IMR-90 (cell line): ENCODE data around the gene GSTT2. TPM values are rescaled to one million over a fixed set of nuclear protein-coding genes. Genes with fewer than 3 reads are reported as not detected.

Experiments
- ATAC-seq: fragments of 200-7000 bp; cut with Tn5 transposase; 2 replicates; pipeline ENCODE4 v1.9.1; 2020; ENCODE audit warnings: low read depth, mild to moderate bottlenecking, moderate library complexity
- BruUV-seq: library from RNA; stranded (reverse); fragments of 400-500 nt; replicated peaks from 2 replicates; lab custom pipeline; 2021; lab: Mats Ljungman, UMichigan
- CTCF ChIA-PET: fragments of 300-600 bp; formaldehyde crosslinking; extraction: SDS; loops from one replicate; lab custom pipeline; 2021; ENCODE audit warnings: antibody characterized with exemption; lab: Yijun Ruan, JAX
- POLR2A ChIA-PET: fragments of 300-600 bp; sonication (Branson Sonifier 250); formaldehyde crosslinking; loops from one replicate; lab custom pipeline; 2022; ENCODE audit warnings: antibody characterized with exemption; ENCODE audit not compliant: unreplicated experiment; lab: Charles Lee
- DNase-seq: peaks from one replicate; pipeline ENCODE4 v3.0.0; 2013
- H2AFZ ChIP-seq: replicated peaks from 2 replicates; pipeline ENCODE3; 2013; ENCODE audit warnings: low read length, mild to moderate bottlenecking; ENCODE audit not compliant: poor library complexity
- H2AK5ac ChIP-seq: 2 replicates; pipeline ENCODE4 v1.6.1; 2013; ENCODE audit warnings: low read depth, low read length, inconsistent platforms
- H2AK9ac ChIP-seq: replicated peaks from 2 replicates; pipeline ENCODE3; 2013; ENCODE audit warnings: mild to moderate bottlenecking, low read depth, low read length, moderate library complexity; ENCODE audit not compliant: poor library complexity
- H2BK120ac ChIP-seq: 2 replicates; pipeline ENCODE4 v1.6.1; 2013; ENCODE audit warnings: low read depth, low read length, inconsistent platforms
- H2BK15ac ChIP-seq: 3 replicates; pipeline ENCODE4 v1.6.1; 2013; ENCODE audit warnings: low read depth, low read length, inconsistent platforms
- H2BK20ac ChIP-seq: 2 replicates; pipeline ENCODE4 v1.6.1; 2013; ENCODE audit warnings: low read depth, mild to moderate bottlenecking, inconsistent platforms, low read length, moderate library complexity
- H2BK5ac ChIP-seq: 2 replicates; pipeline ENCODE4 v1.6.1; 2013; ENCODE audit warnings: mild to moderate bottlenecking, low read depth, low read length, inconsistent platforms; ENCODE audit not compliant: poor library complexity, severe bottlenecking
- H3K14ac ChIP-seq: replicated peaks from 2 replicates; pipeline ENCODE4 v1.6.1; 2013; ENCODE audit warnings: low read depth, low read length, inconsistent platforms
- H3K18ac ChIP-seq: 2 replicates; pipeline ENCODE4 v1.6.1; 2013; ENCODE audit warnings: low read depth, low read length, control low read depth
- H3K23ac ChIP-seq: 2 replicates; pipeline ENCODE4 v1.6.1; 2013; ENCODE audit warnings: low read depth, low read length, inconsistent platforms
- H3K27ac ChIP-seq: 2 replicates; pipeline ENCODE4 v1.5.1; 2013; ENCODE audit warnings: mild to moderate bottlenecking, control low read depth, low read length; ENCODE audit not compliant: insufficient read depth
- H3K27me3 ChIP-seq: 2 replicates; pipeline ENCODE4 v1.6.1; 2013; ENCODE audit warnings: low read length; ENCODE audit not compliant: control insufficient read depth, insufficient read depth
- H3K36me3 ChIP-seq: 2 replicates; pipeline ENCODE4 v1.6.1; 2013; ENCODE audit warnings: low read length, mixed read lengths; ENCODE audit not compliant: control insufficient read depth, insufficient read depth
- H3K4ac ChIP-seq: 2 replicates; pipeline ENCODE4 v1.6.1; 2013; ENCODE audit warnings: low read depth, low read length, inconsistent platforms
- H3K4me1 ChIP-seq: 2 replicates; pipeline ENCODE4 v1.6.1; 2013; ENCODE audit warnings: low read length, mixed read lengths; ENCODE audit not compliant: control insufficient read depth, insufficient read depth
- H3K4me2 ChIP-seq: 2 replicates; pipeline ENCODE4 v1.6.1; 2013; ENCODE audit warnings: low read depth, mild to moderate bottlenecking, control low read depth, low read length, moderate library complexity
- H3K4me3 ChIP-seq: 2 replicates; pipeline ENCODE4 v1.5.1; 2013; ENCODE audit warnings: low read depth, mild to moderate bottlenecking, control low read depth, low read length, moderate library complexity; ENCODE audit not compliant: insufficient read depth
- H3K56ac ChIP-seq: 2 replicates; pipeline ENCODE4 v1.6.1; 2013; ENCODE audit warnings: low read length, inconsistent platforms; ENCODE audit not compliant: insufficient read depth; ENCODE audit errors: extremely low read depth
- H3K79me1 ChIP-seq, 2 experiments: 2 replicates each; pipeline ENCODE4 v1.6.1; 2013; ENCODE audit warnings: low read length in 2 of 2, inconsistent platforms in 1 of 2, low read depth in 1 of 2
- H3K9ac ChIP-seq: 2 replicates; pipeline ENCODE4 v1.6.1; 2013; ENCODE audit warnings: low read depth, low read length, control low read depth
- H3K9me1 ChIP-seq: 2 replicates; pipeline ENCODE4 v1.6.1; 2013; ENCODE audit warnings: low read length, inconsistent platforms; ENCODE audit not compliant: insufficient read depth
- H3K9me3 ChIP-seq: 2 replicates; pipeline ENCODE4 v1.6.1; 2013; ENCODE audit warnings: low read length; ENCODE audit not compliant: control insufficient read depth, insufficient read depth
- H4K20me1 ChIP-seq: 2 replicates; pipeline ENCODE4 v1.6.1; 2013; ENCODE audit warnings: low read length, inconsistent platforms; ENCODE audit not compliant: insufficient read depth
- H4K5ac ChIP-seq: 2 replicates; pipeline ENCODE4 v1.6.1; 2013; ENCODE audit warnings: mild to moderate bottlenecking, low read depth, low read length, control low read depth
- H4K8ac ChIP-seq, 2 experiments: 2 replicates each; pipeline ENCODE4 v1.6.1; 2013; ENCODE audit warnings: low read depth in 2 of 2, low read length in 2 of 2, control low read depth in 1 of 2, inconsistent platforms in 1 of 2
- H4K91ac ChIP-seq: 2 replicates; pipeline ENCODE4 v1.6.1; 2013; ENCODE audit warnings: low read depth, low read length, inconsistent platforms; ENCODE audit not compliant: insufficient read depth
- BHLHE40 ChIP-seq: fragments of 150-350 bp; IDR thresholded peaks from 2 replicates; pipeline ENCODE4 v1.6.1; 2016; ENCODE audit warnings: mild to moderate bottlenecking, low read depth, low read length
- CEBPB ChIP-seq: IDR thresholded peaks from 2 replicates; pipeline ENCODE4 v1.6.1; 2012; ENCODE audit warnings: low read depth, low read length, improper control_type of control experiment
- CHD1 ChIP-seq: IDR thresholded peaks from 2 replicates; pipeline ENCODE4 v1.6.1; 2012; ENCODE audit warnings: low read depth, low read length, improper control_type of control experiment
- FOS ChIP-seq: fragments of 150-350 bp; IDR thresholded peaks from 2 replicates; pipeline ENCODE4 v1.6.1; 2016; ENCODE audit warnings: low read depth, low read length
- MAFK ChIP-seq: IDR thresholded peaks from 2 replicates; pipeline ENCODE4 v1.6.1; 2012; ENCODE audit warnings: low read depth, low read length, improper control_type of control experiment
- MAZ ChIP-seq: IDR thresholded peaks from 2 replicates; pipeline ENCODE4 v1.6.1; 2012; ENCODE audit warnings: low read depth, mild to moderate bottlenecking, low read length, improper control_type of control experiment, moderate library complexity, borderline replicate concordance
- MXI1 ChIP-seq: IDR thresholded peaks from 2 replicates; pipeline ENCODE4 v1.6.1; 2012; ENCODE audit warnings: low read depth, mild to moderate bottlenecking, low read length, moderate library complexity, borderline replicate concordance
- NFE2L2 ChIP-seq: fragments of 150-350 bp; IDR thresholded peaks from 2 replicates; pipeline ENCODE4 v1.6.1; 2016; ENCODE audit warnings: low read depth, mild to moderate bottlenecking, low read length
- POLR2A ChIP-seq: IDR thresholded peaks from 2 replicates; pipeline ENCODE4 v1.6.1; 2012; ENCODE audit warnings: mild to moderate bottlenecking, low read depth, low read length
- RAD21 ChIP-seq: IDR thresholded peaks from 2 replicates; pipeline ENCODE4 v1.6.1; 2012; ENCODE audit warnings: low read length, improper control_type of control experiment
- RCOR1 ChIP-seq: IDR thresholded peaks from 2 replicates; pipeline ENCODE4 v1.6.1; 2012; ENCODE audit warnings: mild to moderate bottlenecking, low read length, improper control_type of control experiment; ENCODE audit not compliant: insufficient replicate concordance
- RFX5 ChIP-seq: IDR thresholded peaks from 2 replicates; pipeline ENCODE4 v1.8.0; 2012; ENCODE audit warnings: low read depth, mild to moderate bottlenecking, low read length, moderate library complexity
- SMC3 ChIP-seq: fragments of 150-350 bp; IDR thresholded peaks from 2 replicates; pipeline ENCODE4 v1.6.1; 2016; ENCODE audit warnings: low read depth, mild to moderate bottlenecking, antibody characterized with exemption, low read length, moderate library complexity
- WGBS, 2 experiments: methylation state at CpG; one replicate each; pipeline versions ENCODE4 v1.1.5 to v1.1.7; 2013; ENCODE audit warnings: missing lambda C conversion rate in 2 of 2; ENCODE audit not compliant: insufficient read length in 1 of 2; ENCODE audit errors: extremely low coverage in 2 of 2; 5-methylcytosine and 5-hydroxymethylcytosine counted together
- dilution Hi-C: fragments of 300-500 bp; cut with HindIII; formaldehyde crosslinking; loops from one replicate; pipeline ENCODE4 v1.14.3; 2018; ENCODE audit warnings: low sequenced_read_pairs; ENCODE audit not compliant: unreplicated experiment
- in situ Hi-C: fragments of 300-500 bp; cut with MboI; formaldehyde crosslinking; loops from 3 replicates; pipeline ENCODE4 v1.14.3; 2019; ENCODE audit warnings: low sequenced_read_pairs, inconsistent platforms, mixed read lengths
- intact Hi-C: fragments of 100-400 bp; cut with micrococcal nuclease; formaldehyde crosslinking; loops from 2 replicates; pipeline ENCODE4 v1.10.0; 2022
- polyA plus RNA-seq, 3 experiments: library from polyadenylated mRNA; depleted of rRNA; stranded (reverse); fragments of >200 nt; gene quantifications; 2 replicates each; pipeline ENCODE4 v1.2.3, GENCODE V29; 2012; ENCODE audit warnings: low replicate concordance in 1 of 3
- total RNA-seq: library from RNA; depleted of rRNA; stranded (reverse); fragments of >200 nt; gene quantifications from 2 replicates; pipeline ENCODE4 v1.2.3, GENCODE V29; 2012
- TF ChIP-seq, protein P1 (sequence below): fragments of 150-350 bp; IDR thresholded peaks from 2 replicates; pipeline ENCODE4 v1.6.1; 2016; ENCODE audit warnings: low read depth, mild to moderate bottlenecking, low read length, moderate library complexity, borderline replicate concordance
- TF ChIP-seq, protein P2 (sequence below): conservative IDR thresholded peaks from 2 replicates; pipeline ENCODE4 v1.5.1; 2012; ENCODE audit warnings: mild to moderate bottlenecking, low read depth, low read length, improper control_type of control experiment
- TF ChIP-seq, protein P3 (sequence below): fragments of 150-350 bp; IDR thresholded peaks from 2 replicates; pipeline ENCODE4 v1.6.1; 2017; ENCODE audit warnings: mild to moderate bottlenecking, antibody characterized with exemption, low read length, low read depth

The GSTT2 gene
- total and polyA plus RNA-seq, 2 of the 4 experiments (the other 2 are of a cell fraction) = 1.4 to 6.9 TPM

DNA sequence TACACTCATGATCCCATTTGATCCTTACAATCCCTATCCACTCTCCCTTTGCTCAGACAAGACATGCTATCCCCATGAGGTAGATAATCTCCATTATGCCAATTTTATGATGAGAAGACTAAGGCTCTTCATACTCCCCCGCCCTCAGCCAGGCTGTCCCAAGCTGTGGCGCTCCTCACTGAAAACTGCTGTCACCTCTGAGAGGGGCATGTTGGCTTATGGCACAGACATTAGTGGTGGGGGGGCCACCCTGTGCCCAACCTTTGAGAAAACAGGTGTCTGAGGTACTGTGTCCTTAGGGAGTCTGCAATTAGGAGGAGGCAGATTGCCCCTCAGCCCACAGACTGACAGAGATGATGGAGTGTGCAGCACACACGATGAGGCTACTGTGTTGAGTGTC lies 10.9 kb upstream of the GSTT2 start:
- no peak overlapping the region for H3K9ac ChIP-seq
- H4K8ac ChIP-seq = no peak overlapping the region
- no peaks in the 10 kb centered on the region for H3K4me1 ChIP-seq
- H3K27ac ChIP-seq = no peak overlapping the region
- H4K20me1 ChIP-seq = peaks cover 8% of the 10 kb centered on the region
- no peaks in the 10 kb centered on the region for H3K9me1 ChIP-seq
- H2BK15ac ChIP-seq = no peak overlapping the region
- peak overlapping the region; percentile 33 for H2AK9ac ChIP-seq
- in situ Hi-C loops = no loop called here
- H3K4me2 ChIP-seq = no peak overlapping the region
- POLR2A ChIA-PET = no interaction called here
- no peak overlapping the region for H2BK5ac ChIP-seq
- DNase-seq = no peak
- H3K14ac ChIP-seq = no peak overlapping the region
- no peaks in the 10 kb centered on the region for H3K9me3 ChIP-seq
- no peak overlapping the region for H3K4me3 ChIP-seq
- no peak overlapping the region for H2AK5ac ChIP-seq
- no peak overlapping the region for H2BK20ac ChIP-seq
- no peak for ATAC-seq
- dilution Hi-C loops = no loop called here
- peaks cover 9 to 23% of the 10 kb centered on the region in 2 experiments for H3K79me1 ChIP-seq
- H3K4ac ChIP-seq = no peak overlapping the region
- H3K27me3 ChIP-seq = no peaks in the 10 kb centered on the region
- no peak overlapping the region for H2BK120ac ChIP-seq
- peaks cover 21% of the 10 kb centered on the region for H3K36me3 ChIP-seq
- H3K18ac ChIP-seq = no peak overlapping the region
- TF ChIP-seq CEBPB (no peak), NFE2L2 (no peak), BHLHE40 (no peak), MXI1 (no peak), SMC3 (no peak), RFX5 (no peak), FOS (no peak), CHD1 (no peak), MAFK (no peak), RAD21 (no peak), RCOR1 (no peak), MAZ (no peak), POLR2A (no peak)
- TF ChIP-seq, protein P1, sequence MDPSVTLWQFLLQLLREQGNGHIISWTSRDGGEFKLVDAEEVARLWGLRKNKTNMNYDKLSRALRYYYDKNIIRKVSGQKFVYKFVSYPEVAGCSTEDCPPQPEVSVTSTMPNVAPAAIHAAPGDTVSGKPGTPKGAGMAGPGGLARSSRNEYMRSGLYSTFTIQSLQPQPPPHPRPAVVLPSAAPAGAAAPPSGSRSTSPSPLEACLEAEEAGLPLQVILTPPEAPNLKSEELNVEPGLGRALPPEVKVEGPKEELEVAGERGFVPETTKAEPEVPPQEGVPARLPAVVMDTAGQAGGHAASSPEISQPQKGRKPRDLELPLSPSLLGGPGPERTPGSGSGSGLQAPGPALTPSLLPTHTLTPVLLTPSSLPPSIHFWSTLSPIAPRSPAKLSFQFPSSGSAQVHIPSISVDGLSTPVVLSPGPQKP = no peak
- TF ChIP-seq, protein P2, sequence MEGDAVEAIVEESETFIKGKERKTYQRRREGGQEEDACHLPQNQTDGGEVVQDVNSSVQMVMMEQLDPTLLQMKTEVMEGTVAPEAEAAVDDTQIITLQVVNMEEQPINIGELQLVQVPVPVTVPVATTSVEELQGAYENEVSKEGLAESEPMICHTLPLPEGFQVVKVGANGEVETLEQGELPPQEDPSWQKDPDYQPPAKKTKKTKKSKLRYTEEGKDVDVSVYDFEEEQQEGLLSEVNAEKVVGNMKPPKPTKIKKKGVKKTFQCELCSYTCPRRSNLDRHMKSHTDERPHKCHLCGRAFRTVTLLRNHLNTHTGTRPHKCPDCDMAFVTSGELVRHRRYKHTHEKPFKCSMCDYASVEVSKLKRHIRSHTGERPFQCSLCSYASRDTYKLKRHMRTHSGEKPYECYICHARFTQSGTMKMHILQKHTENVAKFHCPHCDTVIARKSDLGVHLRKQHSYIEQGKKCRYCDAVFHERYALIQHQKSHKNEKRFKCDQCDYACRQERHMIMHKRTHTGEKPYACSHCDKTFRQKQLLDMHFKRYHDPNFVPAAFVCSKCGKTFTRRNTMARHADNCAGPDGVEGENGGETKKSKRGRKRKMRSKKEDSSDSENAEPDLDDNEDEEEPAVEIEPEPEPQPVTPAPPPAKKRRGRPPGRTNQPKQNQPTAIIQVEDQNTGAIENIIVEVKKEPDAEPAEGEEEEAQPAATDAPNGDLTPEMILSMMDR = no peak
- TF ChIP-seq, protein P3, sequence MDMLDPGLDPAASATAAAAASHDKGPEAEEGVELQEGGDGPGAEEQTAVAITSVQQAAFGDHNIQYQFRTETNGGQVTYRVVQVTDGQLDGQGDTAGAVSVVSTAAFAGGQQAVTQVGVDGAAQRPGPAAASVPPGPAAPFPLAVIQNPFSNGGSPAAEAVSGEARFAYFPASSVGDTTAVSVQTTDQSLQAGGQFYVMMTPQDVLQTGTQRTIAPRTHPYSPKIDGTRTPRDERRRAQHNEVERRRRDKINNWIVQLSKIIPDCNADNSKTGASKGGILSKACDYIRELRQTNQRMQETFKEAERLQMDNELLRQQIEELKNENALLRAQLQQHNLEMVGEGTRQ = no peak
- intact Hi-C loops = no loop called here
- H2AFZ ChIP-seq = no peak overlapping the region
- no TSS peak for BruUV-seq
- no peak overlapping the region for H4K91ac ChIP-seq
- no peak overlapping the region for H3K23ac ChIP-seq
- H4K5ac ChIP-seq = no peak overlapping the region
- H3K56ac ChIP-seq = no peak overlapping the region
- CTCF ChIA-PET = no interaction called here
- WGBS, 2 experiments = no CpG with 5 or more reads among the region's 3 CpGs
